HepG2 (cell line): ENCODE measurements around the gene DTNA. TPM values are rescaled to one million over a fixed set of nuclear protein-coding genes. Genes with fewer than 3 reads are reported as not detected.

ENCODE experiments used
- ATAC-seq: fragments of 200-7000 bp; cut with Tn5 transposase; 3 replicates; pipeline ENCODE4 v1.9.1; 2020; ENCODE audit warnings: mild to moderate bottlenecking, moderate library complexity
- BruUV-seq: library from RNA; stranded (reverse); fragments of 400-500 nt; replicated peaks from 2 replicates; lab custom pipeline; 2021; lab: Mats Ljungman, UMichigan
- CTCF ChIA-PET: fragments of 300-600 bp; formaldehyde crosslinking; extraction: SDS; loops from one replicate; lab custom pipeline; 2021; ENCODE audit warnings: low total read pairs, inconsistent platforms, low intra/inter-chr PET ratio; lab: Yijun Ruan, JAX
- POLR2A ChIA-PET: fragments of 350-600 bp; sonication (Branson Sonifier 250); formaldehyde crosslinking; loops from one replicate; lab custom pipeline; 2020; ENCODE audit warnings: antibody characterized with exemption, inconsistent platforms; lab: Yijun Ruan, JAX
- DNase-seq: peaks from one replicate; pipeline ENCODE4 v3.0.0-alpha.2; 2015; ENCODE audit warnings: low spot score
- FAIRE-seq: peaks from 3 replicates; lab custom pipeline; 2011; peaks lifted over from hg19 to GRCh38; lab: Jason Lieb, UNC
- H2AFZ ChIP-seq: one replicate; pipeline ENCODE4 v1.6.1; 2011; ENCODE audit warnings: low read length, inconsistent platforms
- H3K27ac ChIP-seq: fragments of 300-600 bp; 3 replicates; pipeline ENCODE4 v1.8.0; 2011; ENCODE audit warnings: mixed run types, mild to moderate bottlenecking, mixed read lengths, low read length, inconsistent platforms; ENCODE audit not compliant: insufficient read depth; ENCODE audit errors: extremely low read length
- H3K27me3 ChIP-seq, 2 experiments: fragments of 200-600 bp in 1 of 2; 2 replicates in 1 of 2; 3 replicates in 1 of 2; pipeline versions ENCODE4 v1.6.0 to v1.8.0; 2011; ENCODE audit warnings: low read length in 2 of 2, mild to moderate bottlenecking in 2 of 2, moderate library complexity in 2 of 2, inconsistent platforms in 1 of 2; ENCODE audit not compliant: insufficient read depth in 2 of 2, control insufficient read depth in 1 of 2
- H3K36me3 ChIP-seq, 2 experiments: fragments of 200-600 bp in 1 of 2; replicated peaks in 1 of 2; 2 replicates in 1 of 2; 3 replicates in 1 of 2; pipeline versions ENCODE4 v1.5.1 to v1.8.0; 2011; ENCODE audit warnings: low read length in 2 of 2, inconsistent platforms in 1 of 2; ENCODE audit not compliant: insufficient read depth in 2 of 2, control insufficient read depth in 1 of 2
- H3K4me1 ChIP-seq: 2 replicates; pipeline ENCODE4 v1.5.1; 2012; ENCODE audit warnings: low read length, inconsistent platforms; ENCODE audit not compliant: insufficient read depth
- H3K4me2 ChIP-seq: 2 replicates; pipeline ENCODE4 v1.6.0; 2011; ENCODE audit warnings: low read depth, low read length, inconsistent platforms
- H3K4me3 ChIP-seq, 3 experiments: fragments of 200-600 bp in 1 of 3; sonication (generic), shearing (Covaris generic) in 1 of 3; replicated peaks in 1 of 3; 2 replicates each; pipeline ENCODE4 v1.5.1; 2011 to 2016; ENCODE audit warnings: low read length in 3 of 3, inconsistent platforms in 2 of 3, low read depth in 2 of 3, mild to moderate bottlenecking in 2 of 3, control low read depth in 1 of 3, mixed read lengths in 1 of 3; ENCODE audit not compliant: insufficient read depth in 1 of 3
- H3K79me2 ChIP-seq: one replicate; pipeline ENCODE4 v1.6.1; 2011; ENCODE audit warnings: low read length, inconsistent platforms; ENCODE audit not compliant: insufficient read depth
- H3K9ac ChIP-seq: 2 replicates; pipeline ENCODE4 v1.6.0; 2011; ENCODE audit warnings: mild to moderate bottlenecking, low read depth, low read length, inconsistent platforms; ENCODE audit not compliant: insufficient read depth
- H3K9me3 ChIP-seq: 2 replicates; pipeline ENCODE4 v1.5.1; 2012; ENCODE audit warnings: mild to moderate bottlenecking, low read length
- H4K20me1 ChIP-seq: 2 replicates; pipeline ENCODE4 v1.6.0; 2011; ENCODE audit warnings: inconsistent platforms, mild to moderate bottlenecking, low read length, moderate library complexity; ENCODE audit not compliant: insufficient read depth
- CREB1 ChIP-seq, 2 experiments: fragments of 450-650 bp in 1 of 2; IDR thresholded peaks; 2 replicates each; pipeline ENCODE4 v1.6.1; 2016 to 2017; ENCODE audit warnings: control low read depth in 1 of 2, mild to moderate bottlenecking in 1 of 2, missing compliant biosample characterization in 1 of 2, missing genetic modification characterization in 1 of 2
- KDM4B ChIP-seq: sonication (generic); formaldehyde crosslinking; IDR thresholded peaks from 2 replicates; pipeline ENCODE4 v1.4.0; 2020; ENCODE audit warnings: missing genetic modification reagents
- POLR2AphosphoS2 ChIP-seq: IDR thresholded peaks from 2 replicates; pipeline ENCODE4 v1.6.1; 2011; ENCODE audit warnings: low read depth, low read length, improper control_type of control experiment
- PTBP1 ChIP-seq: fragments of 200-400 bp; formaldehyde crosslinking; IDR thresholded peaks from 2 replicates; pipeline ENCODE4 v1.6.1; 2018; ENCODE audit warnings: low read length, low read depth; ENCODE audit not compliant: poor library complexity, severe bottlenecking
- RBAK ChIP-seq: sonication (generic); formaldehyde crosslinking; IDR thresholded peaks from 2 replicates; pipeline ENCODE4 v1.5.1; 2020; ENCODE audit warnings: mild to moderate bottlenecking, missing genetic modification reagents
- TRIM24 ChIP-seq: sonication (generic); formaldehyde crosslinking; IDR thresholded peaks from 2 replicates; pipeline ENCODE4 v1.8.0; 2022; ENCODE audit warnings: mild to moderate bottlenecking, missing genetic modification reagents
- U2AF1 ChIP-seq: fragments of 200-400 bp; formaldehyde crosslinking; optimal IDR thresholded peaks from 2 replicates; pipeline ENCODE3; 2017; ENCODE audit warnings: mild to moderate bottlenecking, low read depth, low read length
- ZBTB7A ChIP-seq: sonication (generic); formaldehyde crosslinking; IDR thresholded peaks from 2 replicates; pipeline ENCODE4 v1.8.0; 2022; ENCODE audit warnings: mild to moderate bottlenecking, missing genetic modification reagents
- ZFP36L2 ChIP-seq: sonication (generic); formaldehyde crosslinking; IDR thresholded peaks from 2 replicates; pipeline ENCODE4 v1.4.0; 2020; ENCODE audit warnings: missing genetic modification reagents
- ZNF33A ChIP-seq: sonication (generic); formaldehyde crosslinking; IDR thresholded peaks from 2 replicates; pipeline ENCODE4 v1.5.1; 2020; ENCODE audit warnings: missing genetic modification reagents, mild to moderate bottlenecking, moderate library complexity, borderline replicate concordance
- ZNF446 ChIP-seq: sonication (generic); formaldehyde crosslinking; IDR thresholded peaks from 2 replicates; pipeline ENCODE4 v1.5.0; 2020; ENCODE audit warnings: mild to moderate bottlenecking, missing genetic modification reagents
- ZNF616 ChIP-seq: sonication (generic); formaldehyde crosslinking; IDR thresholded peaks from 2 replicates; pipeline ENCODE4 v1.5.0; 2020; ENCODE audit warnings: low read depth, mild to moderate bottlenecking, missing genetic modification reagents
- ZNF678 ChIP-seq: sonication (generic); formaldehyde crosslinking; IDR thresholded peaks from 2 replicates; pipeline ENCODE4 v1.4.0; 2020; ENCODE audit warnings: mild to moderate bottlenecking, missing genetic modification reagents
- whole genome bisulfite sequencing: methylation state at CpG from one replicate; pipeline ENCODE4 v1.1.6; 2017; ENCODE audit warnings: low lambda C conversion rate; 5-methylcytosine and 5-hydroxymethylcytosine counted together
- in situ Hi-C: cut with HindIII; loops from 2 replicates; pipeline ENCODE4 v1.10.0; 2017; ENCODE audit warnings: low pct_unique_long_range_greater_than_20kb; ENCODE audit not compliant: extremely low pct_ligation_motif_present
- intact Hi-C: fragments of 100-400 bp; cut with micrococcal nuclease; formaldehyde crosslinking; loops from one replicate; pipeline ENCODE4 v1.10.0; 2022; ENCODE audit not compliant: unreplicated experiment
- polyA plus RNA-seq, 8 experiments: library from polyadenylated mRNA; depleted of rRNA in 3 of 8; stranded (reverse) in 7 of 8; unstranded in 1 of 8; fragments of >200 nt; fragmentation: Illumina TruSeq in 4 of 8; extraction: Trizol in 4 of 8; gene quantifications; 2 replicates each; pipeline versions ENCODE4 v1.2.1 to v1.2.3, GENCODE V29; 2011 to 2016; ENCODE audit warnings: low read depth in 4 of 8, missing spikeins in 1 of 8, mixed read lengths in 1 of 8; ENCODE audit not compliant: insufficient read depth in 1 of 8
- total RNA-seq, 5 experiments: library from RNA; depleted of rRNA; stranded (reverse); fragments of >200 nt; fragmentation: Illumina TruSeq; extraction: Trizol; gene quantifications; 2 replicates each; pipeline ENCODE4 v1.2.3, GENCODE V29; 2016; ENCODE audit warnings: low read depth in 1 of 5
- TF ChIP-seq, protein P1 (sequence below): sonication (generic); formaldehyde crosslinking; IDR thresholded peaks from 2 replicates; pipeline ENCODE4 v1.5.0; 2020; ENCODE audit warnings: missing genetic modification reagents
- TF ChIP-seq, protein P2 (sequence below): sonication (generic); formaldehyde crosslinking; IDR thresholded peaks from 2 replicates; pipeline ENCODE4 v1.8.0; 2022; ENCODE audit warnings: mild to moderate bottlenecking, missing genetic modification reagents, moderate library complexity
- TF ChIP-seq, protein P3 (sequence below): sonication (generic); formaldehyde crosslinking; IDR thresholded peaks from 2 replicates; pipeline ENCODE4 v1.9.0; 2021; ENCODE audit warnings: missing genetic modification reagents, borderline replicate concordance

The DTNA gene
- total and polyA plus RNA-seq, 2 of the 13 experiments (the other 11 are each of a cell fraction or from before 2014, with no cell fraction given) = 8.5 to 29.0 TPM

DNA sequence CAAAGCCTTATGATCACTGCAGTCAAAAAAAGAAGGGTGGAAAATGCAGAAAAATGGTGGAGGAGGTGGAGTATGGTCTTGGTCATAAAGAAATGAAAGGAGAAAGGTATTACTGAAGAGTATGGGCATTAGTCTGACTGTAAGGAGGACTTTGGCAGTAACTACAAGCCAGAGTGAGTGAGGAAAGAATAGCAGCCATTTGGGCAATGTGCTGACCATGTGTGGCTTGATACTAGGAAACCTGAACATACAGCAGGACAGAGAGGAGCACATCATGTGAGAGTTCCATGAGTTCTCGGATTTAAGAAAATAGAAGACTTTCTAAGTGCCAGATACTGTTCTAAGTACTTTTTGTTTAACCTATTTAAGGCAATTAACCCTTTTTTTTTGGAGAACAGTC lies 8.5 kb downstream of the DTNA start:
- no peaks in the 10 kb centered on the region for H3K36me3 ChIP-seq
- no peak overlapping the region for H3K4me3 ChIP-seq
- FAIRE-seq (no peak), ATAC-seq (no peak), DNase-seq (no peak)
- H3K9me3 ChIP-seq = no peaks in the 10 kb centered on the region
- H3K27me3 ChIP-seq = no peaks in the 10 kb centered on the region
- in situ Hi-C loops = no loop called here
- 65% methylated on average over 1 of the region's 1 CpG for WGBS
- intact Hi-C loops = no loop called here
- no peak overlapping the region for H2AFZ ChIP-seq
- H3K4me2 ChIP-seq = no peak overlapping the region
- H3K27ac ChIP-seq = no peak overlapping the region
- H4K20me1 ChIP-seq = no peaks in the 10 kb centered on the region
- CTCF ChIA-PET = no interaction called here
- H3K79me2 ChIP-seq = no peaks in the 10 kb centered on the region
- TF ChIP-seq POLR2AphosphoS2 = no peak
- TF ChIP-seq ZNF446 = no peak
- no peak for TF ChIP-seq CREB1 (IDR thresholded peaks at IDR 0.05)
- no peak for TF ChIP-seq CREB1 (CRISPR knock-in tag; IDR thresholded peaks at IDR 0.05)
- TF ChIP-seq KDM4B (CRISPR knock-in tag) = no peak
- TF ChIP-seq ZBTB7A (CRISPR knock-in tag) = no peak
- TF ChIP-seq PTBP1 = no peak
- TF ChIP-seq ZNF33A (CRISPR knock-in tag) = no peak
- TF ChIP-seq, protein P1, sequence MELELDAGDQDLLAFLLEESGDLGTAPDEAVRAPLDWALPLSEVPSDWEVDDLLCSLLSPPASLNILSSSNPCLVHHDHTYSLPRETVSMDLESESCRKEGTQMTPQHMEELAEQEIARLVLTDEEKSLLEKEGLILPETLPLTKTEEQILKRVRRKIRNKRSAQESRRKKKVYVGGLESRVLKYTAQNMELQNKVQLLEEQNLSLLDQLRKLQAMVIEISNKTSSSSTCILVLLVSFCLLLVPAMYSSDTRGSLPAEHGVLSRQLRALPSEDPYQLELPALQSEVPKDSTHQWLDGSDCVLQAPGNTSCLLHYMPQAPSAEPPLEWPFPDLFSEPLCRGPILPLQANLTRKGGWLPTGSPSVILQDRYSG (CRISPR knock-in tag) = no peak
- H3K4me1 ChIP-seq = no peaks in the 10 kb centered on the region; the same call in 1 of the 2 replicates
- BruUV-seq = no TSS peak
- POLR2A ChIA-PET = no interaction called here
- no peak overlapping the region for H3K9ac ChIP-seq

DNA sequence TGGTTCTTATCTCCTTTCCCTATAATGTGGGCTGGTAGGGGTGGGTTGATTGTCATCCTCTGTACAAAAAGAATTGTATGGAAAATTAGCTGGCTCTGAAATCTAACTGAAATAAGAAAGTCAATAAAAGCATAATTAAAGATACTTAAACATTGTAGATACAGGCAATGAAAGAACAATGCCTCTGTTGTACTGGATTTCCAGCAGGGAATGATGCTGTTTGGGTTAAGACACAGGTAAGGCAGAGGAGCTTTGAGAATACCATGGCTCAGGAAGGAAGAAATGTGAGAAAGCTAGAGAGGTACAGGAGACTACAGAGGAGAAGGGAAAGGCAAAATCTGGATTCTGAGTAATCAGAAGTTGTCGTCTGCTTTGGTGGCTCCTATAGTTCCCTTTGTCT lies 10.1 kb downstream of the DTNA start:
- no peak overlapping the region for H3K4me2 ChIP-seq
- no peak for ATAC-seq
- in situ Hi-C loops = no loop called here
- H4K20me1 ChIP-seq = no peaks in the 10 kb centered on the region
- H3K4me1 ChIP-seq = no peaks in the 10 kb centered on the region; the same call in 1 of the 2 replicates
- no peaks in the 10 kb centered on the region for H3K79me2 ChIP-seq
- no peak for DNase-seq
- H2AFZ ChIP-seq = no peak overlapping the region
- no peak overlapping the region for H3K4me3 ChIP-seq
- no peak overlapping the region for H3K9ac ChIP-seq
- no peaks in the 10 kb centered on the region for H3K36me3 ChIP-seq
- FAIRE-seq = no peak
- H3K27me3 ChIP-seq = no peaks in the 10 kb centered on the region
- BruUV-seq = no TSS peak
- H3K27ac ChIP-seq = no peak overlapping the region
- ChIA-PET CTCF (no interaction called here), POLR2A (no interaction called here)
- intact Hi-C loops = loop anchor here (5.0 kb wide), 1 partner anchor 368 kb away; no protein-coding TSS in a partner anchor
- 85% methylated on average over 1 of the region's 1 CpG for WGBS
- H3K9me3 ChIP-seq = no peaks in the 10 kb centered on the region
- TF ChIP-seq ZNF616 (CRISPR knock-in tag) (no peak), RBAK (CRISPR knock-in tag) (no peak), U2AF1 (no peak), TRIM24 (CRISPR knock-in tag) (no peak), ZNF678 (no peak), ZFP36L2 (CRISPR knock-in tag) (no peak)
- TF ChIP-seq, protein P2, sequence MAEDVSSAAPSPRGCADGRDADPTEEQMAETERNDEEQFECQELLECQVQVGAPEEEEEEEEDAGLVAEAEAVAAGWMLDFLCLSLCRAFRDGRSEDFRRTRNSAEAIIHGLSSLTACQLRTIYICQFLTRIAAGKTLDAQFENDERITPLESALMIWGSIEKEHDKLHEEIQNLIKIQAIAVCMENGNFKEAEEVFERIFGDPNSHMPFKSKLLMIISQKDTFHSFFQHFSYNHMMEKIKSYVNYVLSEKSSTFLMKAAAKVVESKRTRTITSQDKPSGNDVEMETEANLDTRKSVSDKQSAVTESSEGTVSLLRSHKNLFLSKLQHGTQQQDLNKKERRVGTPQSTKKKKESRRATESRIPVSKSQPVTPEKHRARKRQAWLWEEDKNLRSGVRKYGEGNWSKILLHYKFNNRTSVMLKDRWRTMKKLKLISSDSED = no peak
- TF ChIP-seq, protein P3, sequence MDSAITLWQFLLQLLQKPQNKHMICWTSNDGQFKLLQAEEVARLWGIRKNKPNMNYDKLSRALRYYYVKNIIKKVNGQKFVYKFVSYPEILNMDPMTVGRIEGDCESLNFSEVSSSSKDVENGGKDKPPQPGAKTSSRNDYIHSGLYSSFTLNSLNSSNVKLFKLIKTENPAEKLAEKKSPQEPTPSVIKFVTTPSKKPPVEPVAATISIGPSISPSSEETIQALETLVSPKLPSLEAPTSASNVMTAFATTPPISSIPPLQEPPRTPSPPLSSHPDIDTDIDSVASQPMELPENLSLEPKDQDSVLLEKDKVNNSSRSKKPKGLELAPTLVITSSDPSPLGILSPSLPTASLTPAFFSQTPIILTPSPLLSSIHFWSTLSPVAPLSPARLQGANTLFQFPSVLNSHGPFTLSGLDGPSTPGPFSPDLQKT (CRISPR knock-in tag) = no peak
